Brain microvascular endothelial cell (primary cell): ENCODE measurements around the gene USP13.
A peak's percentile ranks its signal among the peaks of the same experiment; 100 is the strongest.

ENCODE experiments used
- DNase-seq: peaks from one replicate; pipeline ENCODE4 v3.0.0-alpha.2; 2020
- H3K27ac ChIP-seq: fragments of 250-450 bp; sonication (Bioruptor Pico); 2 replicates; pipeline ENCODE4 v1.5.1; 2020; ENCODE audit warnings: mild to moderate bottlenecking, moderate library complexity
- H3K27me3 ChIP-seq: fragments of 250-450 bp; sonication (Bioruptor Pico); replicated peaks from 2 replicates; pipeline ENCODE4 v1.5.1; 2020; ENCODE audit warnings: mild to moderate bottlenecking
- H3K36me3 ChIP-seq: fragments of 250-450 bp; sonication (Bioruptor Pico); replicated peaks from 2 replicates; pipeline ENCODE4 v1.5.1; 2020; ENCODE audit warnings: mild to moderate bottlenecking
- H3K4me3 ChIP-seq: 2 replicates; pipeline ENCODE4 v1.5.1; 2011; ENCODE audit warnings: low read depth, mild to moderate bottlenecking, control low read depth, low read length, moderate library complexity
- CTCF ChIP-seq: IDR thresholded peaks from 2 replicates; pipeline ENCODE4 v1.5.1; 2011; ENCODE audit warnings: low read depth, mild to moderate bottlenecking, moderate library complexity, low read length, control low read depth, inconsistent platforms; ENCODE audit errors: missing control alignments
- in situ Hi-C: cut with HindIII; loops from 2 replicates; pipeline ENCODE4 v1.10.0; 2017; ENCODE audit warnings: low sequenced_read_pairs, low pct_ligation_motif_present

USP13 gene

GRCh38 chr3:179661777-179662176 lies 8.9 kb downstream of the USP13 start:
- Histone ChIP-seq H3K36me3 (no peaks in the 10 kb centered on the region), H3K27ac (no peak overlapping the region), H3K27me3 (no peaks in the 10 kb centered on the region), H3K4me3 (no peak overlapping the region)
- in situ Hi-C loops: no loop called here
- DNase-seq: no peak
- TF ChIP-seq CTCF: no peak

- Histone ChIP-seq H3K27me3 (no peaks in the 10 kb centered on the region), H3K4me3 (no peak overlapping the region), H3K36me3 (no peaks in the 10 kb centered on the region), H3K27ac (no peak overlapping the region)
- TF ChIP-seq CTCF: no peak
- no peak for DNase-seq
- in situ Hi-C loops: no loop called here
Observed at GRCh38 chr3:179663093-179663492, 10.3 kb downstream of the USP13 start.

- in situ Hi-C loops: no loop called here
- no peak for TF ChIP-seq CTCF
- Histone ChIP-seq H3K36me3 (no peaks in the 10 kb centered on the region), H3K27me3 (no peaks in the 10 kb centered on the region), H3K4me3 (no peak overlapping the region), H3K27ac (no peak overlapping the region)
- DNase-seq: no peak
Observed at GRCh38 chr3:179666030-179666429, 13.2 kb downstream of the USP13 start.

- H3K4me3 ChIP-seq: no peak overlapping the region
- peak; percentile 33 for TF ChIP-seq CTCF
- H3K27me3 ChIP-seq: no peaks in the 10 kb centered on the region
- H3K36me3 ChIP-seq: no peaks in the 10 kb centered on the region
- no peak for DNase-seq
- in situ Hi-C loops: no loop called here
- no peak overlapping the region for H3K27ac ChIP-seq
Observed at GRCh38 chr3:179666436-179667035, 13.7 kb downstream of the USP13 start.

- TF ChIP-seq CTCF: no peak
- H3K36me3 ChIP-seq: no peaks in the 10 kb centered on the region
- H3K4me3 ChIP-seq: no peak overlapping the region
- DNase-seq: no peak
- no peaks in the 10 kb centered on the region for H3K27me3 ChIP-seq
- in situ Hi-C loops: no loop called here
- no peak overlapping the region for H3K27ac ChIP-seq
Observed at GRCh38 chr3:179668429-179668828, 15.6 kb downstream of the USP13 start.

- Histone ChIP-seq H3K27ac (no peak overlapping the region), H3K4me3 (no peak overlapping the region), H3K36me3 (no peaks in the 10 kb centered on the region), H3K27me3 (no peaks in the 10 kb centered on the region)
- no peak for TF ChIP-seq CTCF
- in situ Hi-C loops: no loop called here
- DNase-seq: no peak
Observed at GRCh38 chr3:179670311-179670710, 17.5 kb downstream of the USP13 start.
